Measurements from ENCODE around the gene LRRC28. TPM values are rescaled to one million over a fixed set of nuclear protein-coding genes. Genes with fewer than 3 reads are reported as not detected.

Gene LRRC28
- total RNA-seq, 3 donors from 2014 or later: 24.3 to 52.2 (median 44.3) TPM

DNA sequence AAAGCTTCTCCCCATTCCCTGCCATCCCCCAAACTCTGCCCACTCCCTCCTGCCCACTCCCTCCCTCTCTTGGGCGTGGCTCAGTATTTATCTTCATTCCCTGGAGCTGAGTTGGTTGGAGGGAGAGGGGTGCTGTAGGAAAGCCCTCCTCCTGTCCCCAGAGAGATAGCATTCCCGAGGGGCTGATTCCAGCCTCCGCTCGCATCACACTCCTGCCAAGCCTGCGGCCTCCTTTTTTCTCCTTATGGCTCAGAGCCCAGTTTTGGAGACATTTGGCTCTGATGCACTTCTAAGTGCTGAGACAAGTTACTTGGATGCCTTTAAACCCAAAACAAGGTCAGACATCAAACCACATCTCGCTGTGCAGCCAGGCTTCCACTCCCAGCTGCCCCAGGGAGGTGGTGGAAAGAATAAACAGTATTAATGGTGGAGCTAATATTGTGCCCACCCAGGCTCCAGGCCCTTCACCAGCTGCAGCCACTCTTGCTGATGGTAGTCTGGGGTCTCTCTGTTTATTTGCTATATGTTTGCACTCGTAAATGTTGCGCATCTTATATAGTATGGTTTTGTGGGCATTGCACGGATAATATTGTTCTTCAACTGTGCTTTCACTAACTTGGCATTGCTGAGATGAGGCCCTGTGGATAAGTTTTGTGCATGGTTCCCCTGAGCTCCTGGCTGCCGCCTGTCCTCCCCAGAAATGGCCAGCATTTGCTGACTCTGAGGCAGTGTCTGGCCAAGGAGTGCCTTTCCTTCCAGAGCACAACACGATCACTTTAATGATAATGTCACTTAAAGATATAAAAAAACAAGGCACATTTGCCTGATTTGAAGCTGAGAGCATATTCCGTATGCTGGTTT is 157.2 kb downstream of the LRRC28 start:
- TF ChIP-seq, protein P1, sequence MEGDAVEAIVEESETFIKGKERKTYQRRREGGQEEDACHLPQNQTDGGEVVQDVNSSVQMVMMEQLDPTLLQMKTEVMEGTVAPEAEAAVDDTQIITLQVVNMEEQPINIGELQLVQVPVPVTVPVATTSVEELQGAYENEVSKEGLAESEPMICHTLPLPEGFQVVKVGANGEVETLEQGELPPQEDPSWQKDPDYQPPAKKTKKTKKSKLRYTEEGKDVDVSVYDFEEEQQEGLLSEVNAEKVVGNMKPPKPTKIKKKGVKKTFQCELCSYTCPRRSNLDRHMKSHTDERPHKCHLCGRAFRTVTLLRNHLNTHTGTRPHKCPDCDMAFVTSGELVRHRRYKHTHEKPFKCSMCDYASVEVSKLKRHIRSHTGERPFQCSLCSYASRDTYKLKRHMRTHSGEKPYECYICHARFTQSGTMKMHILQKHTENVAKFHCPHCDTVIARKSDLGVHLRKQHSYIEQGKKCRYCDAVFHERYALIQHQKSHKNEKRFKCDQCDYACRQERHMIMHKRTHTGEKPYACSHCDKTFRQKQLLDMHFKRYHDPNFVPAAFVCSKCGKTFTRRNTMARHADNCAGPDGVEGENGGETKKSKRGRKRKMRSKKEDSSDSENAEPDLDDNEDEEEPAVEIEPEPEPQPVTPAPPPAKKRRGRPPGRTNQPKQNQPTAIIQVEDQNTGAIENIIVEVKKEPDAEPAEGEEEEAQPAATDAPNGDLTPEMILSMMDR (IDR thresholded peaks at IDR 0.05): no peak
- TF ChIP-seq POLR2AphosphoS5 (IDR thresholded peaks at IDR 0.05): peak in 1 of 3 donors; percentile 60
- TF ChIP-seq POLR2A (IDR thresholded peaks at IDR 0.05): no peak
- intact Hi-C loops (cut with DNase I; ENCODE audit: low total_unique reads): no loop called here
- Histone ChIP-seq H3K27ac (peak overlapping the region; percentile 17 to 44), H3K27me3 (no peaks in the 10 kb centered on the region), H3K9me3 (no peaks in the 10 kb centered on the region), H3K36me3 (no peaks in the 10 kb centered on the region), H3K4me1 (peaks cover 0 to 14% of the 10 kb centered on the region in 2 donors), H3K4me3 (peak overlapping the region in 1 of 3 donors; percentile 30)
- peak in 1 of 2 donors; percentile 46 for DNase-seq (ENCODE audit: low spot score in 2 of 2)

DNA sequence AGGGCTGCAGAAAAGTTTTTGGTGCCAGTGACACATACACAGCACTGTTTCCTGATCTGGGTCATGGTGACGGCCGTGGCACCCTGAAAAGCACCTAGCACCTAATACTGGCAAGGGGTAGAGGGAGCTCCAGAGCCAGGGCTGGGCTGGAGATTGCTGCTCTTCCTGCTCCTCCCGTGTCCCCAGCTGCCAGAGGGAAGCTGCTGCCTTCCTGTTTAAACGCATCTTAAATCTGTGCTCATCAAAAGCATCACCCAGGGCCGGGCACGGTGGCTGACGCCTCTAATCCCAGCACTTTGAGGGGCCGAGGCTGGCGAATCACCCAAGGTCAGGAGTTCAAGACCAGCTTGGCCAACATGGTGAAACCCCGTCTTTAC is 157.8 kb downstream of the LRRC28 start:
- DNase-seq (ENCODE audit: low spot score in 2 of 2): peak in 1 of 2 donors; percentile 35

DNA sequence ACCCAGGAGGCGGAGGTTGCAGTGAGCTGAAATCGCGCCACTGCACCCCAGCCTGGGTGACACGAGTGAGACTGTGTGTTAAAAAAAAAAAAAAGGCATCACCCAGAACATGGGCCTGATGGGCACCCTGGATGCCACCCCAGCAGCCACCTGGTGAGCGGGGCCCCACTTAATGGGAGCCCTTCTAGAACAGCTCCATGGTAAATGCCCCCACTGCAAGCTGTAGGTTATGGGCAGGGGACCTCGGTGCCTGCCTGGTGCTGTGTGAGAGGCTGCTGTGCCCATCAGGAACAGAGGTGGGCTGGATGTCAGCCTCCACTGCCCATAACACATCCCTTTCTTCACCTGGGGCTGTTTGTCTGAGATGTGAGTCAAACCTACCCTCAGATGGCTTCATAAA is 158.3 kb downstream of the LRRC28 start:
- intact Hi-C loops (cut with DNase I; ENCODE audit: low total_unique reads): no loop called here
- Histone ChIP-seq H3K36me3 (no peaks in the 10 kb centered on the region), H3K27ac (no peak overlapping the region), H3K27me3 (no peaks in the 10 kb centered on the region), H3K4me3 (no peak overlapping the region), H3K9me3 (no peaks in the 10 kb centered on the region), H3K4me1 (peaks cover 0 to 14% of the 10 kb centered on the region in 2 donors)
- DNase-seq (ENCODE audit: low spot score in 2 of 2): no peak
- TF ChIP-seq, protein P1 (IDR thresholded peaks at IDR 0.05): no peak
- TF ChIP-seq POLR2A (IDR thresholded peaks at IDR 0.05) (no peak), POLR2AphosphoS5 (IDR thresholded peaks at IDR 0.05) (no peak)

More for the DNA sequence above, 157.8 kb downstream of the LRRC28 start:
- H3K27me3 ChIP-seq: no peaks in the 10 kb centered on the region
- intact Hi-C loops (cut with DNase I; ENCODE audit: low total_unique reads): no loop called here
- peak overlapping the region in 1 of 2 donors; percentile 43 for H3K27ac ChIP-seq
- no peaks in the 10 kb centered on the region for H3K9me3 ChIP-seq
- H3K36me3 ChIP-seq: no peaks in the 10 kb centered on the region
- TF ChIP-seq POLR2A (IDR thresholded peaks at IDR 0.05): no peak
- TF ChIP-seq, protein P1 (IDR thresholded peaks at IDR 0.05): peak in 2 of 3 donors; percentile 45 to 51
- TF ChIP-seq POLR2AphosphoS5 (IDR thresholded peaks at IDR 0.05): no peak
- H3K4me1 ChIP-seq: peaks cover 0 to 14% of the 10 kb centered on the region in 2 donors
- H3K4me3 ChIP-seq: no peak overlapping the region

DNA sequence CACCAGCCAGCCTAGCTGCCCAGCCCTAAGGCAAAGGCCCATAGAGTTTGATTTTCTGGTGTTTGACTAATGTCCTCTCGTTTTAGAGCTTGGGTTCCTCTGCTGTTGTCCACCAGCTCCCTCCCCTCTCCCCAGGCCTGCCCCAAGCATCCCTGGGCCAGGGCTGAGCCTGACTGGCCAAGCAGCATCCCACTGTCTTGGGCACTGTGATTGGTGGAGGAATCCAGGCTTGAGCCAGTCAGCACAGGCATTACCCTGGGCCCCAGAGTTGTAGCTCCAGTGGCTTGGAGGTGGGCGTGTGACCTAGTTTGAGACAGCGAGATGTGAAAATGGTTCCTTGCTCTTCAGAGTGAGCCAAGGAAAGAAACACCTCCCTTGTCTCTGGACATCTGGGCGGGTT is 159.2 kb downstream of the LRRC28 start:
- Histone ChIP-seq H3K27me3 (no peaks in the 10 kb centered on the region), H3K4me1 (peaks cover 0 to 14% of the 10 kb centered on the region in 2 donors), H3K27ac (no peak overlapping the region), H3K9me3 (no peaks in the 10 kb centered on the region), H3K4me3 (no peak overlapping the region), H3K36me3 (no peaks in the 10 kb centered on the region)
- intact Hi-C loops (cut with DNase I; ENCODE audit: low total_unique reads): no loop called here
- no peak for TF ChIP-seq POLR2A (IDR thresholded peaks at IDR 0.05)
- TF ChIP-seq, protein P1 (IDR thresholded peaks at IDR 0.05): no peak
- TF ChIP-seq POLR2AphosphoS5 (IDR thresholded peaks at IDR 0.05): no peak
- no peak for DNase-seq (ENCODE audit: low spot score in 2 of 2)

DNA sequence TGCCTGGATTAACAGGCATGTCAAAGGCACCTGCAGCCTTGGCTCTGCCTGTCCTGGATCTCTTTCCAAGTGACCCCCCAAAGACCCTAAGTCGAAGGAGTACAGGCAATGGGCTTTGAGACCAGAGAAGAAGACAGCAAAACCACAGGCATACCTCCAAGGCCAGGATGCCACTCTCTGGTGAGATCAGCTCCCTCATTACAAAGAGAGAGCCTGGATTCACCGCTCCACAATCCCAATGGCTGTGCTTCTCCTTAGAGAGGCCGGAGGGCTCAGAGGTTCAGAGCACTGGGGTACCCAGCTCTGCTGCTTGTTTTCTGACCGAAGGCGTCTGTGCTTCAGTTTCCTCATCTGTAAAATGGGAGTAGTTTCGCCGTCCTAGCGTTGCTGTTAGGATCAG is 160.0 kb downstream of the LRRC28 start:
- no peaks in the 10 kb centered on the region for H3K27me3 ChIP-seq
- no peaks in the 10 kb centered on the region for H3K9me3 ChIP-seq
- intact Hi-C loops (cut with DNase I; ENCODE audit: low total_unique reads): no loop called here
- TF ChIP-seq, protein P1 (IDR thresholded peaks at IDR 0.05): no peak
- TF ChIP-seq POLR2A (IDR thresholded peaks at IDR 0.05): no peak
- TF ChIP-seq POLR2AphosphoS5 (IDR thresholded peaks at IDR 0.05): no peak
- DNase-seq (ENCODE audit: low spot score in 2 of 2): no peak
- H3K27ac ChIP-seq: no peak overlapping the region
- peaks cover 0 to 14% of the 10 kb centered on the region in 2 donors for H3K4me1 ChIP-seq
- no peak overlapping the region for H3K4me3 ChIP-seq
- H3K36me3 ChIP-seq: no peaks in the 10 kb centered on the region

Data from breast epithelium (tissue), 4 donors.